Femur (tissue), 1 donor: ENCODE measurements around the gene KLK5.
"Not testable (repeated sequence)": the region's sequence is repeated elsewhere in the genome, so short reads cannot be mapped to it uniquely, and the experiment has no call there.

Source experiments
- DNase-seq: peaks from one replicate; pipeline ENCODE4 v3.0.0-alpha.2; 2017

KLK5 gene

DNA sequence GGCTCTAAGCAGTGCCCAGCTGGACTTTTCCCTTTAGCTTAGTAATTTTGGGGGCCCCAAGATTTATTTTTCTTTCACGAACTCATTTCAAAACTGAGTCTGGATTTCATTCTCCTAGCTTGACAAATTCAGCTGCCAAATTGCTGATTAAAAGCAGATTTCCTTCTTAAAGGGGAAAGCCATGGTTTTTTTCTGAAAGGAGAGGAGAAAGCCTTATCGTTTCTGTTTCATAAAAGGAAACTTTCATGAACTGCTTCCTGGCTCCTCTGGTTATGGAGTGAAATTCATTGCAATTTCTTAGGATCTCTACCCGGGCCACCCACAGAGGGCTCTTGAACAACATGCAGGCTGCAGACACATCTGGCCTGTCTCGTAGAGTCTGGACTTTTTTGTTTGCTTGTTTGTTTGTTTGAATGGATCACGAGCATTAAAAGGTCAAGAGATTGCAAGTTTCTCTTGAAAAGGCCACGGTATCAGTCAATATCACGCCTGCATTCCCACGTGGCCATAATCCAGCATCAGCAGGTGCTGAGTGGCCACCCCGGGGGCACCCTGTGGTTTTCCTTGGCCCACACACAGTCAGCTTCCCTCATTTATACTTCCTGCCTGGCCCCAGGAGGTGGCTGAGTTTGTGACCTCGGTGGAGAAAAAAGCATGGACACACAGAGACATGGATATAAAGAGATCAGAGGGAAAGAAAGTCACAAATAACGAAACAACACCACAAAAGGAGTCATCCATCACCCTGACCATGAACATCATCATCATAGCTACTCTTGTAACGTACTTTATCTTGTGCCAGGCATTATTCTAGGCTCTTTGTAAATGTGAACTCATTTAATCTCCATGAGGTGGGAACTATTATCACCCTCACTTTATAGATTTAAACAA lies 31.2 kb downstream of the KLK5 start:
- DNase-seq = no peak

DNA sequence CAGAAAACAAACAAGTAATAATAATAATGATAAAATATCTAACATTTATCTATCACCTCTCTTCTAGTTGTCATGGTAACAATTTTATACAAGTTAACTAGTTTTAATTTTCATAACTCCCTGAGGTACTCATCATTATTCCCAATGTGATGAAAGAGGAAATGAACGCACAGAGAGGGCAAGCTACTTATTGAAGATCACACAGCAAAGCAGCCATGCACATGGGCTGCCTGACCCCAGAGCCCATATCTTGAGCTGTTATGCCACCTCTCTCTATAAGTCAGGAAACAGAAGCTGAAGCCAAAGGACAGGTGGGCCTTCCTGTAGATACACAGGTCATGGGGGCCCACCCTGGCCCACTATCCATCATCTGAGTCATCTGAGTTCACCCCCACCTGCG lies 36.8 kb downstream of the KLK5 start:
- DNase-seq = no peak

DNA sequence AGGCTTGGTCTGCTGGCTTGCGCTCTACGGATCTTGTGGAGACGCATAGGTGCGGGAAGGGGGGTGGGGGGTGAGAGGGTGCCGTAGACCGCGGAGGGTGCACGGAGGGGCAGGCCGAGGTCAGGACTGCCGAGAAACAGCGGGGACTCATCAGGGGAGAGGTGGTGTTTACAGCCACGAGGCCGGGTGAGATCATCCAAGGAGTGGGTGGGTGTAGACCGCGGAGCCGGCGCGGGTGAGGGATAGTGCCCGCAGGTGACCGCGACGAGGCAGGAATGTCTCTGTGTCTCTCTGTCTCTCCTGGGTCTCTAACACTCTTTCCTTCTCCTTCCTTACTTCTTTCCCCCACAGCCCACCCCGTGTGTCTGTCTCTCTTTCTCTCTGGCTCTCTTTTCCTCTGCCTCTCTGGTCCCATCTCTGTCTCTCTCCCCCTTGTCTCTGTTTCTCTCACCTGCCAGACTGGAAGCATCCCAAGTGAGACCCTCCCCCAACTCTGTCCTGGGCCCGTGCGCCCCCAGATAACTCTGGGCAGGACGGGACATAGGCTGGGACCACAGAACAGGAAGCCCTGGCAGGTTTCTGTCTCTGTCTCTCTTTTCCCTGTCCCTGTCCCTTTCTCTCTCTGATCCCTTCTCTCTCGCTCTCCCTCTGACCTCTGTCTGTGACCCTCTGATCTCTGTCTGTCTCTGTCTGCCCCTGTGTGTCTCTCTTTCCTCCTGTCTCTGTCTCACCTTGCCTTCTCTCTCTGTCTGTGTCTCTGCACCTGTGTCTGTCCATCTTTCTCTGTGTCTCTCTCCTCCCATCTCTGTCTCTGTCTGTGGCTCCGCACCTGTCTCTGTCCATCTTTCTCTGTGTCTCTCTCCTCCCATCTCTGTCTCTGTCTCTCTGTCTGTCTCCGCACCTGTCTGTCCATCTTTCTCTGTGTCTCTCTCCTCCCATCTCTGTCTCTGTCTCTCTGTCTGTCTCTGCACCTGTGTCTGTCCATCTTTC lies 39.8 kb downstream of the KLK5 start:
- DNase-seq = no peak

DNA sequence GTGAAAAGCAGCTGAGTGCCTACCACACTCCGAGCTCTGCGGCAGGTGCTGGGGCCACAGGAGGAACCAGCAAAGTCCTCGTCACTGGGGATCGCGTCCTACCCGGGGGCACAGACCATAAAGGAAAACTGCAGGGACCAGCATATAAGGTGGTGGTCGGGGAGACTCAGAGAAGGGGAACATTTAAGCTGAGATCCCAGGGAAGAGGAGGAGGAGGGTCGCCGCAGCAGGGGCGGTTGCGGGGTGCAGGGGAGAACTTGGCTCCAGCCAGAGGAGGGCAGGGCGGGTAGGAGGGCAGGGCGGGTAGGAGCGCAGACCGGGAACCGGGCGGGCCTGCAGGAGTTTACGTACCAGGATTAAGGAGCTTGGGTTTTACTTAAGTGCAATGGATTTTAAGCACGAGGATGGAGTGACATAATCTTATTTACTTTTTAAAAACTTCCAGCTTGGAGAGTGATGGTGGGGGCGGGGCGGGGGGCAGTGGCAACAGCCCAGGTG lies 40.7 kb downstream of the KLK5 start:
- no peak for DNase-seq

DNA sequence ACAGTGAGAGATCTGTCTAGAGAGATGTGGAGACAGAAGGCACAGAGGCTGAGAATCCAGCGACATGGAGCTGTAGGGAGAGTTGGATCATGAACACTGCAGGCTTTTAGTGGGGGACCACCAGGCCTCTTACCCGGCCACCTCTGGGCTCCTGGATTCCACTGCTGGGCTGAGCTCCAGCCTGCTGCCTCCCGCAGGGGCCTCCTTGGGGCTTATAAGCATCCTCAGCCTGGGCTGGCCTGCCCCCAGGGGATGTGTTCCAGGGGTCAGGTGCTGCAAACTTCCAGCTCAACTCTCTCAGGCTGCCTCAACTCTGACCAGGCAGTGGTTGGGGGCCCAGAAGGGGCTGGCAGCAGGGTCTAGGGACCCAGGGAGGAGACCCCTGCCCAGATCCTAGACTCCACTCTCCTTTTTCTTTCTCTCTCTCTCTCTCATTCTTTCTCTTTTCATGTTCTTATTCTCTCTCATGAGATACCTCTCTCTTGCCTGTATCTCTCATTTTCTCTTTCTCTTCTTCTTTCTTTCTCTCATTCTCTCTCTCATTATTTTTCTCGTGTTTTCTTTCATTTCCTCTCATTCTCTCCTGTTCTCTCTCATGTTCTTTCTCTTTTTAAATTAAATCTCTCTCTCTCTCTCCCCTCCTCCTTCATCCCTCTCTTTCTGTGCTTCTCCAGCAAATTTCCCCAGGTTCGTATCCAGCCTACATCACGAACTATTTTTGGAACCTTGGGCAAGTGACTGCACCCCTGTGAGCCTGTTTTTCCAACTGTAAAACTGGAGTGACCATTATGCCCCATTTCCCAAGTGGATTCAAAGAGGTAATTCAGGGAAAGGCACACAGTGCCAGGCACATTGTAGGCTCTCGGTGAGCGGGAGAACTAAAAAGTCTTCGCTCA lies 41.4 kb downstream of the KLK5 start, which contains the start of gene KLK4:
TSS of gene KLK4 (minus strand) at position 190 of the 896 bp plus-strand sequence. CDS start 657 bp downstream, outside the sequence.
- DNase-seq = no peak

DNA sequence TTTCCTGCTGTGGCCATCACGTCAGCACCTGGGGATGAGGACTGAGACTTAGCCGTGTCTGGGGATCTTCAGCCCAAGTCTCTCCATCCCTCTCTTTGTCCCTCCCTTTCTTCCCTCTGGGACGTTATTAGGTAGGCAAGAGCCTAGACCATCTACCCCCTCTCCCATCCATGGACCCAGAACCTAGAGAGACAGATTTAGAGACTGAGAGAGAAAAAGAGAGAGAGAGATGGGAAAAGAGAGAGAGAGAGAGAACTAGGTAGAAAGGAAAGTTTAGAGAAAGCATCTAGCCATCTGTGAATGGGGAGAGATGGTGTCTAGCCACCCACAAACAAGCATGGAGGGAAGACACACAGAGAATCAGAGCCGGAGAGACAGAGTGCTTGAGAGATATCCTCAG lies 42.1 kb downstream of the KLK5 start:
- no peak for DNase-seq

DNA sequence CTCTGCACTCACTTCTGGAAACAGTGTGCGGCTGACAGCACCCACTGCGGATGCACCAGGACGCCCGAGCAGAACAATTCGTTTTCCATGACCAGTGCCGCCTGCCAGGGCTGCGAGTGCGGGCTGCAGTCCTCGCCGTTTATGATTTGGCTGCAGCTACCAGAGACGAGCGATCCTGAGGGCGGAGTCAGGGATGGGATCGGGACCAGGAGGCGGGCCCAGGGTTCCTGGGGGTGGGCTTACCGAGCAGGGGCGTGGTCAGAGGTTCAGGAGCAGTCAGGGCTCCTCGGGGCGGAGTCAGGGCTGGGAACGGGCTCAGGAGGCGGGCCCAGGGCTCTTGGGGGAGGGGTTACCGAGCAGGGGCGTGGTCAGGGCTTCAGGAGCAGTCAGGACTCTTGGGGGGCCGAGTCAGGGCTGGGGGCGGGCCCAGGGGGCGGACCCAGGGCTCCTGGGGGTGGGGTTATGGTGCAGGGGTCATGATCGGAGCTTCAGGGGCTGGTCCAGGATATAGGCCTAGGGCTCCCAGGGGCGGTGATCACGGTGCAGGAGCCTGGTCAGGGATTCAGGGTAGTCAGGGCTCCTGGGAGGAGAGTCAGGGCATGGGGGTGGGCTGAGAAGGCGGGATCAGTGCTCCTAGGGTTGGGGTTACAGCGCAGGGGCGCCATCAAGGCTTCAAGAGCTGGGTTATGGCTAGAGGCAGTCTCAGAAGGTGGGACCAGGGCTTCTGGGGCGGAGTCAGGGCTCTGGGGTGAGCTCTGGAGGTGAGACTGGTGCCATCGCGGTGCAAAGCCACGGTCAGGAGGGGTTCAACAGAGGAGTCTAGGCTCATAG lies 43.4 kb downstream of the KLK5 start:
- peak; percentile 61 for DNase-seq

DNA sequence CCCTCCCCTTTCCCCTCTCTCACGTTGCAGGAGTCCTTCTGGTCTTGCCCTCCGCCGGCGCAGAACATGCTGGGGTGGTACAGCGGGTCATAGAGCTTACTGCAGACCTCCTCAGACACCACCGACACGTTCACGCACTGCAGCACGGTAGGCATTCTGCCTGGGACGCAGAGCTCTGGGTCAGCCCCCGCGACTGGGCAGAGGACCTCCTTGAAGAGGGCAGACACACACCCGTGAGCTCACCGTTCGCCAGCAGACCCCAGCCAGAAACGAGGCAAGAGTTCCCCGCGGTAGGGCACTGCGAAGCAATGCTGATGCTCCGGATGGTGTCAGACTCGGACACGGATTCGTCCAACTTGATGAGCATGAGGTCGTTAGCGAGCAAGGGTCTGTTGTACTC lies 44.5 kb downstream of the KLK5 start:
- DNase-seq = no peak

DNA sequence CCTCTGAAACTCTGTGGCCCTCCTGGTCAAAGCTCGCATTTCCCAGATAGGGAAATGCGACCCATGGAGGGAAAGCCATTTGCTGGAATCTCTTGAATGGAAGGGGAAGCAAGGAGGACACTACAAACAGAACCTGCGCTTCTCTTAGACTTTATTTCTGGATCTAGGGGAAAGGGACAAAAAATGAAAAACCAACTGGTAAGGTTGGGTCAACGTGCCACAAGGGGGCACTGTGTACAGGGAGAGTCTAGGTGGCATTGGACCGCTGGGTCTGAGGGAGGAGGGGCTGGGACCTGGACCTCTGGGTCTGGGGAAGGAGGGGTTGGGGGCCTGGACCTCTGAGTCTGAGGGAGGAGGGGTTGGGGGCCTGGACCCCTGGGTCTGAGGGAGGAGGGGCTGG lies 46.6 kb downstream of the KLK5 start:
- DNase-seq = no peak

DNA sequence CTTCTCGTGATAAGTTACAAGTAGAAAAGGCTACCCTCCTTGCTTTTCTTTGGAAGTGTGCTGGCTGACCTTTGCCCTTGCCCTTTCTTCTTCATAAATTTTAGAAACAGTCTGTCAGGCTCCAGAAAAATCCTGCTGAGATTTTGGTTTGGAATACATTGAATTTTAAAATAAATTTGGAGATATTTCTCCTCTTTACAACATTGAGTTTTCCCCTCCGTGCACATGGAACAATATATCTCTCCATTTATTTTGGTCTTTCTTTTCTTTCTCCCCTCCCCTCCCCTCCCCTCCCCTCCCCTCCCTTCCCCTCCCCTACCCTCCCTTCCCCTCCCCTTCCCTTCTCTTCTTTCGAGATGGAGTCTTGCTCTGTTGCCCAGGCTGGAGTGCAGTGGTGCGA lies 50.2 kb downstream of the KLK5 start:
- no peak for DNase-seq

DNA sequence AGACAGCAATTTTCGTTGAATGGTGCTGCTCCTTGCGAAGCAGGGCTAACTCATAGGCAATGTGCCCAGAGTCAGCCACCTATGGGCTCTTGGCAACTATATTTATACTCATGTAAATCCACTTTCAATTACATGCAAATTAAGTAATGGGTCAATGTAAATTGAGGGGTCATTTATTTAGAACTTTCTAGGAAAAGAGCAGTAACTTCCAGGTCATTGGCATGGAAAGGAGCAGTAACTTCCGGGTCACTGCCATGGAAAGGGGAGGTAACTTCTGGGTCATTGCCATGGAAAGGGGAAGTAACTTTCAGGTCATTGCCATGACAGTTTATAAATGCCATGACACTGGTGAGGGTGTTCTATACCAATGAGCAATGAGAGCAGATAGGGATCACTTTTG lies 53.3 kb downstream of the KLK5 start:
- DNase-seq = no peak

DNA sequence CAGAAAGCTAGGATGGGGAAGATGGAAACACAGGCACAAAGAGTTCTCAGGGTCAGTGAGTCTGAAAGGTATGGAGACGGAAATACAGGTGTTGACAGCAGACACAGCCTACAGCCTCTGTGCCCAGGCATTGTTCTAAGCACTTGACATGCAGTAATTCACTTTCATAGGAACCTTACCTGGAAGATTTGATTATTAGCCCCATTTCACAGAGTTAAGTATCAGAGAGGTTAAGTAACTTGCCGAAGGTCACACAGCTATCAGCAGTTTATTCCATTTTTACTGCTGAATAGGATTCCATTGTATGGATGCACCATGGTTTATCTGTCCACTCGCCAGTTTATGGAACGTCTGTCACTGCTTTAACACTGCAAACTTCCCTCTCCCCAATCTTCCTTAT lies 54.8 kb downstream of the KLK5 start:
- DNase-seq = no peak

DNA sequence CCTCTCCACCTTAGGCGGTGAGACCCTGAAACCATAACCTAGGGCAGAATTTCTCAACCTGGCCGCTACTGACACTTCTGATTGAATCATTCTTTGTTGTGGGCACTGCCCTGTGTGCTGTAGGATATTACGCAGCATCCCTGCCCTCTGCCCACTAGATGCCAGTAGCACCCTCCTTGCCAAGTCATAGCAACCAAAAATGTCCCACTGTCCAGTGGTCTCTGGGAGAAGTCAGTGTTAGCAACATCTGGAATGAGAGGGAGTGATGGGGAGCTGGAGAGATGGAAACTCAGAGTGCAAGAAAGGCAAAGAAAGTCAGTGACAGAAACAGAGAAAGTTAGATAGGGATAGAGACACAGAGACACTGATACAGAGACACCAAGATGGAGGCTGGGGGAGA lies 55.2 kb downstream of the KLK5 start:
- no peak for DNase-seq

DNA sequence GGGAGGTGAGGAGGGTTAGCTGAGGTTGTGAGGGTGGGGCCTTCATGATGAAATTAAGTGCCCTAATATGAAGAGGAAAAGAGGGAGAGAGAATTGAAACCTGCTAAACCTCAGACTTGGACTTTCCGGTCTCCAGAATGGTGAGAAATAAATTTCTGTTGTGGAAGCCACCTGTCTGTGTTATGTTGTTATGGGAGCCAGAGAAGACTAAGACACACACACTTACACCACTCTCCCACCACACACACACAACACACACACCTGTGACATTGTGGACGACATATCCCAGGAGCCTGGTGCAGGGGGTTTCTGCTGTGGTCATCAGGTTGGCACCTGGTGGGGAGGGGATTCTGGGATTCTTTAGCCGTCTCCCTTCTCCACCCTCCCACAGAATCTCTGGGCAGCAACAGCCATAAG lies 55.6 kb downstream of the KLK5 start:
- no peak for DNase-seq

DNA sequence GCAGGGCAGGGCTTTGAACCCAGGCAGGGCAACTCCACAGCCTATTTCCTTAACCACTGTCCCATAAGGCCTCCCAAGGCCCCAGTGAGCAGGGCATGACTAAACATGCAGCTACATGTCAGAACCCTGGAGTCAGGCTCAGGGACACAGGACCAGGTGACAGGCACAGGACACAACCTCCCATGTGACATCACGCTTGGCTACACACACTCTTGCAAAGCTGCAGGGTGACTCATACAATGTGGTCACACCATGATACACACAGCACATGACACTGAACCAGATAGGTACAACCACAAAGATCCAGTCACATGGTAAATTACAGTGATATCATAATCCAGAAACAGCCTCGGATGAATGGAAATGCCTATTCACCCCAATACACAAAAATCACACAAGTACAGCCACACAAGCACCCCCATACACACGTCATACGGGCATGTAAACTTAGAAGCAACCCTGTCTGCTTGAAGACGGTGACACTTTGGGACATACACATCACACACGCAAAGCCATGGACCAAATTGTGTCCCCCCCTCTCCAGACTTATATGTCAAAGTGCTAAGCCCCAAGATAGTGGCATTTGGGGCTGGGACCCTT lies 56.1 kb downstream of the KLK5 start:
- DNase-seq = no peak

DNA sequence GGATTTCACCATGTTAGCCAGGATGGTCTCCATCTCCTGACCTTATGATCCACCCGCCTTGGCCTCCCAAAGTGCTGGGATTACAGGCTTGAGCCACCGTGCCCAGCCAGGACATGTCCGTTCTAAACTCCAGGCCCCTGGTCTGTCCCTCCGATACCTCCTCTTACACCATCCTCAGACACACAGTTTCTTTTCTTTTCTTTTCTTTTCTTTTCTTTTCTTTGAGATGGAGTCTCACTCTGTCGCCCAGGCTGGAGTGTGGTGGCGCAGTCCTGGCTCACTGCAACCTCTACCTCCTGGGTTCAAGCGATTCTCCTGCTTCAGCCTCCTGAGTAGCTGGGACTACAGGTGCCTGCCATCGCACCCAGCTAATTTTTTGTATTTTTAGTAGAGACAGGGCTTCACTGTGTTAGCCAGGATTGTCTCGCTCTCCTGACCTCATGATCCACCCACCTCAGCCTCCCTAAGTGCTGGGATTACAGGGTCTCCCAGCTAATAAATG lies 56.7 kb downstream of the KLK5 start:
- DNase-seq = not testable (repeated sequence)

DNA sequence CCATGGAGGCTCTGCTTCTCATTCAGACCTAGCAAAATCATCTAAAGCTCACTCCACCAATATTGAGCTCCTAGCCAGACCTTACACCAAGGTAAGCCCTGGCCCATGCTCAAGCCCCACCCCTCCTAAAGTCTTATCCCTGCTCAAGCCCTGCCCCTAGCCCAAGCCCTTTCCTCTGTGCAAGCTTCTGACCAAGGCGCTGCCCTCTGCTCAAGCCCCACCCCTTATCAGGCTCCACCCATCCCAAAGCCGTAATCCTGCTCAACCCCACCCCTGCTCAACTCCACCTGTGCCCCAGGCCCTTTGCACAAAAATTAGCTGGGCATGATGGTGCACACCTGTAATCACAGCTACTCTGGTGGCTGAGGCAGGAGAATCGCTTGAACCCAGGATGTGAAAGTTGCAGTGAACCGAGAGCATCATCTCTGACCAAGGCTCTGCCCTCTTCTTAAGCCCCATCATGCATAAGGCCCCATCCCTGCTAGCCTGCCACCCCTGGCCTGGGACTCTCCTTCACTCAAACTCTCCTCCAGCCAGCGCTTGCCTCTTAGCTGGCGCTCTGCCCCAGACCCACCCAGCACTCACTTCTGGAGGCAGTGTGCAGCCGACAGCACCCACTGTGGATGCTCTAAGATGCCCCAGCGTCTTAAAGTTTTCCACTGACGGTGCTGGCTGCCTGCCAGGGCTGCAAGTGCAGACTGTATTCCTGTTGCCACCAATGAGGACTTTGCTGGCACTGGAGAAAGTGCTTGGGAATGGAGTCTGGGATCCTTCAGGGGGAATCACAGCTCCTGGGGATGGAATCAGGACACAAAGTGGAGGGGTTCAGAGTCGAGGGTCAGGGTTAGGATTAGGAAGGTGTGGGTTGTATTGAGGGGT lies 58.1 kb downstream of the KLK5 start:
- DNase-seq = no peak
